Endothelial cell of umbilical vein (primary cell): ENCODE results near the gene STK38. TPM values are rescaled to one million over a fixed set of nuclear protein-coding genes. Genes with fewer than 3 reads are reported as not detected.

Source experiments
- BruUV-seq: library from RNA; stranded (reverse); fragments of 400-500 nt; replicated peaks from 2 replicates; lab custom pipeline; 2021; lab: Mats Ljungman, UMichigan
- CTCF ChIA-PET: fragments of 300-600, 350-600 bp; sonication (Branson Sonifier 250); formaldehyde crosslinking; loops from one replicate; lab custom pipeline; 2021; ENCODE audit warnings: antibody characterized with exemption, inconsistent platforms; lab: Charles Lee
- POLR2A ChIA-PET: fragments of 300-600, 350-600 bp; sonication (Branson Sonifier 250); formaldehyde crosslinking; loops from one replicate; lab custom pipeline; 2021; ENCODE audit warnings: antibody characterized with exemption, inconsistent platforms; lab: Charles Lee
- DNase-seq: peaks from one replicate; pipeline ENCODE4 v3.0.0-alpha.2; 2011; ENCODE audit warnings: low read depth, low spot score
- FAIRE-seq: peaks from 2 replicates; lab custom pipeline; 2011; peaks lifted over from hg19 to GRCh38; lab: Jason Lieb, UNC
- H2AFZ ChIP-seq: 2 replicates; pipeline ENCODE4 v1.6.0; 2012; ENCODE audit warnings: low read depth, low read length, control low read depth, inconsistent platforms
- H3K27ac ChIP-seq: 2 replicates; pipeline ENCODE4 v1.5.1; 2011; ENCODE audit warnings: low read depth, mild to moderate bottlenecking, control low read depth, low read length, moderate library complexity; ENCODE audit not compliant: insufficient read depth
- H3K27me3 ChIP-seq, 2 experiments: 2 replicates each; pipeline versions ENCODE4 v1.6.0 to v1.6.1; 2011; ENCODE audit warnings: low read length in 2 of 2, mixed read lengths in 1 of 2; ENCODE audit not compliant: control insufficient read depth in 2 of 2, insufficient read depth in 2 of 2
- H3K36me3 ChIP-seq, 2 experiments: 2 replicates in 1 of 2; 3 replicates in 1 of 2; pipeline ENCODE4 v1.5.1; 2011; ENCODE audit warnings: low read length in 2 of 2, mild to moderate bottlenecking in 1 of 2, moderate library complexity in 1 of 2; ENCODE audit not compliant: control insufficient read depth in 2 of 2, insufficient read depth in 2 of 2; ENCODE audit errors: extremely low read depth in 1 of 2
- H3K4me1 ChIP-seq: 3 replicates; pipeline ENCODE4 v1.5.1; 2011; ENCODE audit warnings: mild to moderate bottlenecking, low read length; ENCODE audit not compliant: control insufficient read depth, insufficient read depth; ENCODE audit errors: extremely low read depth
- H3K4me2 ChIP-seq: 2 replicates; pipeline ENCODE4 v1.6.1; 2011; ENCODE audit warnings: low read length, control low read depth, mixed read lengths; ENCODE audit not compliant: insufficient read depth
- H3K4me3 ChIP-seq, 3 experiments: fragments of 200-600 bp in 1 of 3; sonication (generic), shearing (Covaris generic) in 1 of 3; replicated peaks in 1 of 3; 2 replicates each; pipeline ENCODE4 v1.5.1; 2011 to 2016; ENCODE audit warnings: control low read depth in 3 of 3, low read length in 3 of 3, mild to moderate bottlenecking in 2 of 3, inconsistent platforms in 1 of 3, low read depth in 1 of 3, moderate library complexity in 1 of 3; ENCODE audit not compliant: insufficient read depth in 1 of 3
- H3K79me2 ChIP-seq: 2 replicates; pipeline ENCODE4 v1.6.0; 2012; ENCODE audit warnings: low read length, inconsistent platforms; ENCODE audit not compliant: control insufficient read depth, insufficient read depth
- H3K9ac ChIP-seq: replicated peaks from 2 replicates; pipeline ENCODE3; 2011; ENCODE audit warnings: low read length, control low read depth; ENCODE audit not compliant: insufficient read depth; ENCODE audit errors: extremely low read depth
- H3K9me1 ChIP-seq: replicated peaks from 3 replicates; pipeline ENCODE4 v1.6.0; 2011; ENCODE audit warnings: mild to moderate bottlenecking, low read length; ENCODE audit not compliant: control insufficient read depth, insufficient read depth; ENCODE audit errors: extremely low read depth
- H3K9me3 ChIP-seq: replicated peaks from 2 replicates; pipeline ENCODE4 v1.5.1; 2012; ENCODE audit warnings: low read length, inconsistent platforms; ENCODE audit not compliant: control insufficient read depth, insufficient read depth
- H4K20me1 ChIP-seq: replicated peaks from 2 replicates; pipeline ENCODE3; 2011; ENCODE audit warnings: mild to moderate bottlenecking, low read length; ENCODE audit not compliant: control insufficient read depth, insufficient read depth; ENCODE audit errors: extremely low read depth
- EZH2 ChIP-seq: IDR thresholded peaks from 2 replicates; pipeline ENCODE4 v1.6.1; 2012; ENCODE audit warnings: borderline replicate concordance, low read depth, mild to moderate bottlenecking, moderate library complexity, low read length, inconsistent platforms; ENCODE audit not compliant: severe bottlenecking
- FOS ChIP-seq: IDR thresholded peaks from 2 replicates; pipeline ENCODE4 v1.6.1; 2011; ENCODE audit warnings: mild to moderate bottlenecking, low read length, moderate library complexity, borderline replicate concordance; ENCODE audit not compliant: insufficient read depth
- GATA2 ChIP-seq: IDR thresholded peaks from 2 replicates; pipeline ENCODE4 v1.7.0; 2011; ENCODE audit warnings: low read depth, mild to moderate bottlenecking, moderate library complexity, mixed read lengths, low read length; ENCODE audit not compliant: insufficient read length, insufficient read depth
- JUN ChIP-seq: IDR thresholded peaks from 2 replicates; pipeline ENCODE4 v1.6.1; 2011; ENCODE audit warnings: borderline replicate concordance, low read depth; ENCODE audit not compliant: insufficient read length, insufficient read depth
- POLR2A ChIP-seq: IDR thresholded peaks from 2 replicates; pipeline ENCODE4 v1.6.1; 2012; ENCODE audit warnings: low read depth, mild to moderate bottlenecking, control low read depth, low read length
- dilution Hi-C: fragments of 300-500 bp; cut with MboI; formaldehyde crosslinking; loops from one replicate; pipeline ENCODE4 v1.15.0; 2019; ENCODE audit warnings: low sequenced_read_pairs; ENCODE audit not compliant: extremely low pct_ligation_motif_present
- intact Hi-C: fragments of 100-400 bp; cut with micrococcal nuclease; formaldehyde crosslinking; loops from one replicate; pipeline ENCODE4 v1.10.0; 2022
- polyA plus RNA-seq, 4 experiments: library from polyadenylated mRNA; depleted of rRNA in 3 of 4; stranded (reverse) in 3 of 4; unstranded in 1 of 4; fragments of >200 nt; gene quantifications; 2 replicates each; pipeline versions ENCODE4 v1.2.1 to v1.2.3, GENCODE V29; 2011 to 2012; ENCODE audit warnings: missing spikeins in 1 of 4
- total RNA-seq: library from RNA; stranded (reverse); gene quantifications from 2 replicates; pipeline ENCODE4 v1.2.3, GENCODE V29; 2021

The STK38 gene
- total and polyA plus RNA-seq, 2 donors (not counting 3 experiments of a cell fraction or from before 2014, with no cell fraction given): 10.1 to 30.3 TPM

DNA sequence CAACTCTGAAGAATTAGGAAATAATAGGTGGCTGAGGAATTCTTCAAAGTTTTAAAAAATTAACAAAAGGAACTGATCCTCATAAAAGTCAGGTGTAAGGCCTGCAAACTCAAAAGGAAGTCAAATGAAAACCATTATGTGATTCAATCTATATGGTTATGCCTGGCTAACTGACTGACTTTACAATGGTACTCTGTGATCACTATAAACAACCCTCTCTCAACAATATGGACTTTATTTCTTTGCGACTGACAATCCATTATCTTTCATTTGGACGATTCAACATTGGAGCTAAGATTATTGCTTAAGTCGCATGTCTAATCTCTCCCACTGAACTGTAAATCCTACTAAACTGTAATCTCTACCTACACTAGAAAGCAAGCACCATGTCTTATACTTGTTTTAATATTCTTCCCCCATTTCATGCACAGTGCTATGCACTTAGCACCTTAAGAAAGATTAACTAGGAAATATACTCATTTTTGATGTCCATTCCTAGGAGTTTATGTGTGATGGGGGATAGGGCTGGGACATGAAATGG is 1.4 kb downstream of the STK38 start:
- TF ChIP-seq JUN: no peak
- TF ChIP-seq POLR2A: no peak
- TF ChIP-seq EZH2: no peak
- ChIA-PET CTCF (interaction anchor here (0.8 to 1.9 kb wide), 6 partner anchors 9 to 214 kb away, joined by 3 to 8 read pairs (median 4); no protein-coding TSS in a partner anchor), POLR2A (no interaction called here)
- H3K79me2 ChIP-seq: peaks cover 50% of the 10 kb centered on the region
- H3K4me3 ChIP-seq: peak overlapping the region; percentile 64 to 92 (median 72)
- peak overlapping the region; percentile 88 for H3K27ac ChIP-seq
- H2AFZ ChIP-seq: peak overlapping the region; percentile 99
- H3K4me1 ChIP-seq: peaks cover 22% of the 10 kb centered on the region
- H3K9me1 ChIP-seq: no peaks in the 10 kb centered on the region
- H3K27me3 ChIP-seq: peaks cover 2 to 3% of the 10 kb centered on the region in 2 experiments
- H4K20me1 ChIP-seq: peaks cover 4% of the 10 kb centered on the region
- FAIRE-seq (peak; percentile 35), DNase-seq (no peak)
- peak overlapping the region; percentile 94 for H3K9ac ChIP-seq
- intact Hi-C loops: loop anchor here (1.0 kb wide), 1 partner anchor 123 kb away; no protein-coding TSS in a partner anchor
- H3K4me2 ChIP-seq: peak overlapping the region; percentile 96
- no TSS peak for BruUV-seq
- dilution Hi-C loops: no loop called here
- no peaks in the 10 kb centered on the region for H3K36me3 ChIP-seq
- H3K9me3 ChIP-seq: no peaks in the 10 kb centered on the region

DNA sequence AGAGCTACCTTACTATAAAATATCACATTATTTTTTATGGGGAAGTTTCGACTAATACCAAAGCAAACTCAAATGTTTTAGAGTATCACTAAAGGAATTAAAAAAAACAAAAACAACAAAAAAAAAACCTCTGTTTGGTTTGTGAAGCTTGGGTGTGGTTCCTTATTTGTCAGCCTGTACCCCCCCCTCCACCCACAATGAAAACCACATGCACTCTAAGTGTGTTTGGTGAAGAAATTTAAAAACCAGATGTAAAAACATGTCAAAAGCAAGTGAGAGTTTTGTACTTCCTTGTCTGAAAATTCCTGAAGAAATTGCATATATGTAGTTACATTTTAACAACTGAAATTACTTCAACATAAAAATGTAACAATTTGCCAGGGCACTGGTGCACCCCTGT is 3.1 kb downstream of the STK38 start:
- TF ChIP-seq FOS (no peak), EZH2 (no peak), GATA2 (no peak), JUN (no peak), POLR2A (no peak)
- Histone ChIP-seq H3K9ac (no peak overlapping the region), H3K4me3 (no peak overlapping the region), H3K9me1 (no peaks in the 10 kb centered on the region), H3K4me1 (peaks cover 22% of the 10 kb centered on the region), H3K79me2 (peaks cover 50% of the 10 kb centered on the region), H3K9me3 (no peaks in the 10 kb centered on the region), H3K27ac (no peak overlapping the region), H2AFZ (no peak overlapping the region), H3K36me3 (no peaks in the 10 kb centered on the region), H3K4me2 (peak overlapping the region; percentile 5), H3K27me3 (no peaks in the 10 kb centered on the region), H4K20me1 (peaks cover 4% of the 10 kb centered on the region)
- ChIA-PET CTCF (interaction anchor here (0.9 to 1.5 kb wide), 3 partner anchors 10 to 121 kb away, joined by 3 to 4 read pairs (median 3); no protein-coding TSS in a partner anchor), POLR2A (interaction anchor here (0.9 kb wide), 1 partner anchor 49 kb away, joined by 5 read pairs; no protein-coding TSS in a partner anchor)
- dilution Hi-C loops: no loop called here
- FAIRE-seq (no peak), DNase-seq (no peak)
- no TSS peak for BruUV-seq
- intact Hi-C loops: no loop called here
